GM18511 (cell line): Measurements from ENCODE around the gene RHO.
"Not testable (repeated sequence)": the region's sequence is repeated elsewhere in the genome, so short reads cannot be mapped to it uniquely, and the experiment has no call there.

ENCODE experiments used
- ATAC-seq: cut with Tn5 transposase; IDR thresholded peaks from one replicate; pipeline ENCODE4 v1.9.1; 2021; ENCODE audit warnings: mild to moderate bottlenecking, moderate library complexity; ENCODE audit not compliant: unreplicated experiment

The RHO gene

GRCh38 chr3:129542747-129543146 lies 14.3 kb downstream of the RHO start:
- no peak for ATAC-seq

GRCh38 chr3:129543156-129543790 lies 14.8 kb downstream of the RHO start, which contains the start of gene H1-8:
H1-8 (plus strand) TSS chr3:129543175; CDS start chr3:129543219, 44 bp downstream.
- no peak for ATAC-seq

- no peak for ATAC-seq
Measured at GRCh38 chr3:129543999-129544398, 15.6 kb downstream of the RHO start.

GRCh38 chr3:129545951-129546350 lies 17.5 kb downstream of the RHO start:
- ATAC-seq, result not testable (repeated sequence)

- ATAC-seq, result no peak
Measured at GRCh38 chr3:129547241-129547640, 18.8 kb downstream of the RHO start.

GRCh38 chr3:129548104-129548965 lies 19.9 kb downstream of the RHO start:
- no peak for ATAC-seq

- no peak for ATAC-seq
Measured at GRCh38 chr3:129549006-129549800, 20.8 kb downstream of the RHO start.

- ATAC-seq, result no peak
Measured at GRCh38 chr3:129549805-129550204, 21.4 kb downstream of the RHO start.

- no peak for ATAC-seq
Measured at GRCh38 chr3:129552287-129553050, 24.0 kb downstream of the RHO start.

- ATAC-seq, result no peak
Measured at GRCh38 chr3:129553171-129553570, 24.7 kb downstream of the RHO start.

- no peak for ATAC-seq
Measured at GRCh38 chr3:129553719-129554118, 25.3 kb downstream of the RHO start.

- no peak for ATAC-seq
Measured at GRCh38 chr3:129554356-129555152, 26.1 kb downstream of the RHO start.

GRCh38 chr3:129555153-129555550 lies 26.7 kb downstream of the RHO start:
- no peak for ATAC-seq

- no peak for ATAC-seq
Measured at GRCh38 chr3:129555616-129556357, 27.3 kb downstream of the RHO start.

- ATAC-seq, result no peak
Measured at GRCh38 chr3:129556358-129556695, 27.9 kb downstream of the RHO start.

- no peak for ATAC-seq
Measured at GRCh38 chr3:129556890-129557547, 28.6 kb downstream of the RHO start.

GRCh38 chr3:129557548-129557894 lies 29.1 kb downstream of the RHO start:
- no peak for ATAC-seq

- ATAC-seq, result peak; percentile 20
Measured at GRCh38 chr3:129558081-129558771, 29.8 kb downstream of the RHO start.
